K562 (cell line): ENCODE results near the gene TXNRD3.
"Not testable (repeated sequence)": the region's sequence is repeated elsewhere in the genome, so short reads cannot be mapped to it uniquely, and the experiment has no call there.

ENCODE experiments used
- ERF ChIP-seq: fragments of 450-650 bp; formaldehyde crosslinking; IDR thresholded peaks from 2 replicates; pipeline ENCODE4 v1.4.0; 2020; ENCODE audit warnings: mild to moderate bottlenecking, mixed read lengths
- HLTF ChIP-seq: fragments of 450-650 bp; IDR thresholded peaks from 2 replicates; pipeline ENCODE4 v1.6.1; 2016
- SRSF3 ChIP-seq: fragments of 200-400 bp; formaldehyde crosslinking; IDR thresholded peaks from 2 replicates; pipeline ENCODE4 v1.6.1; 2016; ENCODE audit warnings: mild to moderate bottlenecking, low read length, moderate library complexity; ENCODE audit not compliant: insufficient read depth
- ZBTB8A ChIP-seq: fragments of 450-650 bp; IDR thresholded peaks from 2 replicates; pipeline ENCODE4 v1.6.1; 2018; ENCODE audit warnings: mild to moderate bottlenecking, moderate library complexity; ENCODE audit not compliant: partially characterized antibody
- ZZZ3 ChIP-seq: fragments of 450-650 bp; IDR thresholded peaks from 2 replicates; pipeline ENCODE4 v1.6.1; 2016; ENCODE audit warnings: antibody characterized with exemption, mild to moderate bottlenecking, moderate library complexity
- TF ChIP-seq, protein P1 (sequence below), 3 experiments: IDR thresholded peaks in 2 of 3; conservative IDR thresholded peaks in 1 of 3; 2 replicates each; pipeline ENCODE4 v1.5.1; 2011 to 2012; ENCODE audit warnings: low read length in 3 of 3, mild to moderate bottlenecking in 3 of 3, control low read depth in 2 of 3, improper control_type of control experiment in 1 of 3, inconsistent platforms in 1 of 3, low read depth in 1 of 3, mixed read lengths in 1 of 3, moderate library complexity in 1 of 3; ENCODE audit not compliant: insufficient read depth in 2 of 3
- TF ChIP-seq, protein P2 (sequence below): sonication (generic); formaldehyde crosslinking; IDR thresholded peaks from 2 replicates; pipeline ENCODE4 v1.8.0; 2022; ENCODE audit warnings: missing genetic modification reagents, mild to moderate bottlenecking, moderate library complexity, borderline replicate concordance

DNA sequence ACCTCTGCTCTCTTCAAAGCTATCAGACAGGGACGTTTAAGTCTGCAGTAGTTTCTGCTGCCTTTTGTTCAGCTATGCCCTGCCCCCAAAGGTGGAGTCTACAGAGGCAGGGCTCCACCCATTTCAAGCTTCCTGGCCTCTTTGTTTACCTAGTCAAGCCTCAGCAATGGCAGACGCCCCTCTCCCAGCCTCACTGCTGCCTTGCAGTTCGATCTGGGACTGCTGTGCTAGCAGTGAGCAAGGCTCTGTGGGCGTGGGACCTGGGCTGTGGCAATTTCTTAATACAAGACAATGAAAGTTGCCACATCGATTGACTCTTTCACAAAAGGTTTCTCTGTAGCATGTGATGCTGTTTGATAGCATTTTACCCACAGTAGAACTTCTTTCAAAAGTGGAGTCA, 63.4 kb downstream of the TXNRD3 start:
- not testable (repeated sequence) for TF ChIP-seq HLTF, SRSF3, ERF, ZBTB8A, ZZZ3
- TF ChIP-seq, protein P1, sequence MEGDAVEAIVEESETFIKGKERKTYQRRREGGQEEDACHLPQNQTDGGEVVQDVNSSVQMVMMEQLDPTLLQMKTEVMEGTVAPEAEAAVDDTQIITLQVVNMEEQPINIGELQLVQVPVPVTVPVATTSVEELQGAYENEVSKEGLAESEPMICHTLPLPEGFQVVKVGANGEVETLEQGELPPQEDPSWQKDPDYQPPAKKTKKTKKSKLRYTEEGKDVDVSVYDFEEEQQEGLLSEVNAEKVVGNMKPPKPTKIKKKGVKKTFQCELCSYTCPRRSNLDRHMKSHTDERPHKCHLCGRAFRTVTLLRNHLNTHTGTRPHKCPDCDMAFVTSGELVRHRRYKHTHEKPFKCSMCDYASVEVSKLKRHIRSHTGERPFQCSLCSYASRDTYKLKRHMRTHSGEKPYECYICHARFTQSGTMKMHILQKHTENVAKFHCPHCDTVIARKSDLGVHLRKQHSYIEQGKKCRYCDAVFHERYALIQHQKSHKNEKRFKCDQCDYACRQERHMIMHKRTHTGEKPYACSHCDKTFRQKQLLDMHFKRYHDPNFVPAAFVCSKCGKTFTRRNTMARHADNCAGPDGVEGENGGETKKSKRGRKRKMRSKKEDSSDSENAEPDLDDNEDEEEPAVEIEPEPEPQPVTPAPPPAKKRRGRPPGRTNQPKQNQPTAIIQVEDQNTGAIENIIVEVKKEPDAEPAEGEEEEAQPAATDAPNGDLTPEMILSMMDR (IDR thresholded peaks at IDR 0.05 in 2 of 3, conservative IDR thresholded peaks at IDR 0.05 in 1 of 3; ENCODE audit: insufficient read depth in 2 of 3, low read depth in 1 of 3, low read length in 3 of 3), result not testable (repeated sequence)
- TF ChIP-seq, protein P2, sequence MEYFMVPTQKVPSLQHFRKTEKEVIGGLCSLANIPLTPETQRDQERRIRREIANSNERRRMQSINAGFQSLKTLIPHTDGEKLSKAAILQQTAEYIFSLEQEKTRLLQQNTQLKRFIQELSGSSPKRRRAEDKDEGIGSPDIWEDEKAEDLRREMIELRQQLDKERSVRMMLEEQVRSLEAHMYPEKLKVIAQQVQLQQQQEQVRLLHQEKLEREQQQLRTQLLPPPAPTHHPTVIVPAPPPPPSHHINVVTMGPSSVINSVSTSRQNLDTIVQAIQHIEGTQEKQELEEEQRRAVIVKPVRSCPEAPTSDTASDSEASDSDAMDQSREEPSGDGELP (CRISPR knock-in tag), result not testable (repeated sequence)
